HFFc6 (cell line): ENCODE data around the gene ARL8B. TPM values are rescaled to one million over a fixed set of nuclear protein-coding genes. Genes with fewer than 3 reads are reported as not detected.
"Not testable (repeated sequence)": the region's sequence is repeated elsewhere in the genome, so short reads cannot be mapped to it uniquely, and the experiment has no call there.

Experiments used
- DNase-seq: peaks from one replicate; pipeline ENCODE4 v3.0.0-alpha.2; 2018
- H3K27ac Mint-ChIP-seq: 2 replicates; pipeline ENCODE4 v1.8.0; 2020; ENCODE audit warnings: mild to moderate bottlenecking, mixed read lengths
- H3K27me3 Mint-ChIP-seq: 2 replicates; pipeline ENCODE4 v1.8.0; 2021; ENCODE audit warnings: mild to moderate bottlenecking, moderate library complexity, mixed read lengths; ENCODE audit not compliant: insufficient read depth
- H3K36me3 Mint-ChIP-seq: 2 replicates; pipeline ENCODE4 v1.8.0; 2021; ENCODE audit warnings: low read depth, mixed read lengths
- H3K4me1 Mint-ChIP-seq: 2 replicates; pipeline ENCODE4 v1.8.0; 2020; ENCODE audit warnings: low read depth, mixed read lengths
- H3K4me3 Mint-ChIP-seq: 2 replicates; pipeline ENCODE4 v1.8.0; 2020; ENCODE audit warnings: mild to moderate bottlenecking, moderate library complexity, mixed read lengths
- H3K9me3 Mint-ChIP-seq: 2 replicates; pipeline ENCODE4 v1.8.0; 2020; ENCODE audit warnings: mild to moderate bottlenecking, mixed read lengths
- long read RNA-seq: library from polyadenylated mRNA; unstranded; transcript quantifications from one replicate; pipeline ENCODE4 v2.0.0, GENCODE V29; 2019
- total RNA-seq, 6 experiments: library from RNA; stranded (reverse); fragmentation: NEBNext Ultra II Directional; extraction: Animal tissue kit (Norgen Biotek cat#: 25700); gene quantifications; 2 replicates in 1 of 6; 3 replicates in 5 of 6; pipeline ENCODE4 v1.2.3, GENCODE V29; 2021
- TF ChIP-seq, protein P1 (sequence below): fragments of 200-600 bp; sonication (generic); IDR thresholded peaks from 2 replicates; pipeline ENCODE4 v1.5.0; 2021; ENCODE audit warnings: antibody characterized with exemption, mild to moderate bottlenecking

Gene ARL8B
- total RNA-seq, result 10 to 100 TPM; 48.9 to 64.7 (median 53.7) TPM
- long read RNA-seq, transcript ARL8B-201 (7 exons, 3,005 nt), result major isoform, 61 of 74 reads
- long read RNA-seq, partial matches to known transcripts, result 2 of 74 reads
- long read RNA-seq, other reads (novel, unspliced or antisense), result 11 of 74 reads

DNA sequence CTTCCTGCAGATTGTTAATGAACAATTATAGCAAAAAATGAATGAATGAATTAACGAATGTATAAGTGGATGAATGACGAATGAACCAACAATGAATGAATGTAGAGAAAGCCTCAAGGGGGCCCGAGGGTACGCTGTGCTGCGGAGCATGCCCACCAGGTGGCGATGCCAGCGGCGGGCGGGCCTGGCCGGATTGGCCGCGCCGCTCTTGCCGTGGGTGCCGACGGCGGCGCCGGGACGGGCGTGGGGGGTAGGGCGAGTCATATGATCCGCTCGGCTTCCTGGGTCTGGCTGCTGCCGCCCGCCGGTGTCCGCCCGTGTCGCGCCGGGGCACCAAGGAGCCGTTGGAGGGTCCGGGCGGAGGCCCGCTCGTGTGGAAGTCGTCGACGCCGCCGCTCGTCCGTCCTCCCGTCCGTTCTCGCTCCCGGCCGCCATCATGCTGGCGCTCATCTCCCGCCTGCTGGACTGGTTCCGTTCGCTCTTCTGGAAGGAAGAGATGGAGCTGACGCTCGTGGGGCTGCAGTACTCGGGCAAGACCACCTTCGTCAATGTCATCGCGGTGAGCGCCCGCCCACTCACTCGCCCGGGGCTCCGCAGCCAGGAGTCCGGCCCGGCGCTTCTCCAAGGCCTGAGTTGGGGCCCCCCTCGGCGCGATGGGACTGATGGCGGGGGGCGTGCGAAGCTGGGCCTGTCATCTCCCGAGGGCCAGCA is at the start of gene ARL8B:
TSS of gene ARL8B (plus strand) at position 263 of the 711 bp plus-strand sequence. CDS start at position 437, 174 bp downstream.
- peak; percentile 80 for DNase-seq
- H3K4me1 Mint-ChIP-seq, result peaks cover 37% of the 10 kb centered on the region
- peaks cover 2% of the 10 kb centered on the region; the same call in 1 of the 2 replicates for H3K27me3 Mint-ChIP-seq
- no peaks in the 10 kb centered on the region for H3K36me3 Mint-ChIP-seq
- peak within 1 kb of the TSS; percentile 86 for H3K27ac Mint-ChIP-seq
- peak within 1 kb of the TSS; percentile 95 for H3K4me3 Mint-ChIP-seq
- H3K9me3 Mint-ChIP-seq, result no peaks in the 10 kb centered on the region
- TF ChIP-seq, protein P1, sequence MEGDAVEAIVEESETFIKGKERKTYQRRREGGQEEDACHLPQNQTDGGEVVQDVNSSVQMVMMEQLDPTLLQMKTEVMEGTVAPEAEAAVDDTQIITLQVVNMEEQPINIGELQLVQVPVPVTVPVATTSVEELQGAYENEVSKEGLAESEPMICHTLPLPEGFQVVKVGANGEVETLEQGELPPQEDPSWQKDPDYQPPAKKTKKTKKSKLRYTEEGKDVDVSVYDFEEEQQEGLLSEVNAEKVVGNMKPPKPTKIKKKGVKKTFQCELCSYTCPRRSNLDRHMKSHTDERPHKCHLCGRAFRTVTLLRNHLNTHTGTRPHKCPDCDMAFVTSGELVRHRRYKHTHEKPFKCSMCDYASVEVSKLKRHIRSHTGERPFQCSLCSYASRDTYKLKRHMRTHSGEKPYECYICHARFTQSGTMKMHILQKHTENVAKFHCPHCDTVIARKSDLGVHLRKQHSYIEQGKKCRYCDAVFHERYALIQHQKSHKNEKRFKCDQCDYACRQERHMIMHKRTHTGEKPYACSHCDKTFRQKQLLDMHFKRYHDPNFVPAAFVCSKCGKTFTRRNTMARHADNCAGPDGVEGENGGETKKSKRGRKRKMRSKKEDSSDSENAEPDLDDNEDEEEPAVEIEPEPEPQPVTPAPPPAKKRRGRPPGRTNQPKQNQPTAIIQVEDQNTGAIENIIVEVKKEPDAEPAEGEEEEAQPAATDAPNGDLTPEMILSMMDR, result peak; percentile 97

DNA sequence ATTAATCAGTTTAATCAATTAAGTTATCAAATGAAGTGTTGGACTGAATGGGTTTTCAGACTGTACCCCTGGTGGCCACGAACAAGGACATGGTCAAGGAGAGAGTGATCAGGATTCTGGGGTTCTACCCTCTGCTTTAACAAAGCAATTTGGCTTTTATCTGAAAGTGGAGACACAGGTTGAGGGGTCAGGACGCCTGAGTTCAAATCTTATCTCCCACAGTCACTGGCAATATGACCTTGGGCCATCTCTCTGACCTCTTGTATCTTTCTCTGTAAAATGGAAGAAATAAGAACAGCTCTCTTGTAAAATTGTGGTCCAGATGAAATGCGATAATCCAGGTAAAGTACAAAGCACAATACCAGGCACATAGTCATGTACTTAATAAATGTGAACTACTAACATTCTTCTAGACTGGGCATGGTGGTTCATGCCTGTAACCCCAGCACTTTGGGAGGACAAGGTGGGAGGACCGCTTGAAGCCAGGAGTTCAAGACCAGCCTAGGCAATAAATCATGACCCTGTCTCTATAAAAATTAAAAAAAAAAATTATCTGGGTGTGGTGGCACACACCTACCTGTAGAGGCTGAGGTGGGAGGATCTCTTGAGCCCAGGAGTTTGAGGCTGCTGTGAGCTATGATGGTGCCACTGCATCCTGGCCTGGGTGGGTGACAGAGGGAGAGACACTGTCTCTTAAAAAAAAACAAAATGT is 48.6 kb upstream of the ARL8B start:
- Mint-ChIP-seq H3K4me3 (no peak overlapping the region), H3K36me3 (no peaks in the 10 kb centered on the region), H3K4me1 (0 out of 2 replicates have a peak, but pooled peaks cover 6% of the 10 kb centered on the region), H3K27me3 (peaks cover 19% of the 10 kb centered on the region), H3K27ac (no peak overlapping the region), H3K9me3 (no peaks in the 10 kb centered on the region)
- DNase-seq, result no peak
- TF ChIP-seq, protein P1, result no peak

DNA sequence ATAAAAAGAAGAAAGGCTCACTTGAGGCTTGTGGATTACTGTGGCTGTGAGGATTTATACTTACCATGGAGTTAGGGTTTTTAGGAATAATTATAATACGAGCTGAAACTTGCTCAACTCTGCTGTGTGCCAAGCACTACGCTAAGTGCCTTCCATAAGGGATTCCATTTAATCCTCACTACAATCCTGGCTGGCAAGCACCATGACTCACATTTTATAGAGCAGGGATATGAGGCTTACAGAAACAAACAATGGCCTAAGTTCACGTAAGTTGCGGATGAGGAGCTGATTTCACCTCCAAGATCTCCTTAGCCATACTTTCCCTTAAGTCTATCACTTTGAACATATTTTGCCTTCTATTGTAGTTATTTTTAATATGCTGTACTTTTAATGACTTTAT is 43.9 kb upstream of the ARL8B start:
- no peak overlapping the region for H3K4me3 Mint-ChIP-seq
- H3K9me3 Mint-ChIP-seq, result no peaks in the 10 kb centered on the region
- H3K36me3 Mint-ChIP-seq, result no peaks in the 10 kb centered on the region
- no peaks in the 10 kb centered on the region for H3K4me1 Mint-ChIP-seq
- H3K27ac Mint-ChIP-seq, result no peak overlapping the region
- peaks cover 36% of the 10 kb centered on the region for H3K27me3 Mint-ChIP-seq
- peak; percentile 17 for DNase-seq
- TF ChIP-seq, protein P1, result no peak

DNA sequence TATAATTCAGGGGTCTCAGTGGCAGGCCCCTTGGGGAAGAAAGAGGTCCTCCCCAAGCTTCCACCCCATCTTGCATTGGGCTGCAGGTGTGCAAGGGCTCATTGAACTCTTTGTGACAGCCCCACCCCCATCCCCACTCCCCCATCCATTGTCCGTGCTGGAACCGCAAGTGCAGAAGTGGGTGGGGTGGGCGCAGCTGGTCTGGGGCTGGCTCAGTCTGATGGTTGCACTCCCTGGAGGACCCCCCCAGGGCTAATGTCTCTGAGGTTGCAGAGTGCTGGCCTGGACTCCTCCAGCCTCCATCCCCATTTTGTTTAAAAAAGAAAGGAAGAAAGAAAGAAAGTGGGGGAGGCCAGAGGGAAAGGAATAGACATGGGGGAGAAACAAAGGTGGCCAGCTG is 42.3 kb upstream of the ARL8B start:
- Mint-ChIP-seq H3K36me3 (no peaks in the 10 kb centered on the region), H3K4me1 (no peaks in the 10 kb centered on the region), H3K9me3 (no peaks in the 10 kb centered on the region), H3K4me3 (no peak overlapping the region), H3K27ac (no peak overlapping the region), H3K27me3 (peaks cover 23% of the 10 kb centered on the region)
- no peak for DNase-seq
- TF ChIP-seq, protein P1, result no peak

DNA sequence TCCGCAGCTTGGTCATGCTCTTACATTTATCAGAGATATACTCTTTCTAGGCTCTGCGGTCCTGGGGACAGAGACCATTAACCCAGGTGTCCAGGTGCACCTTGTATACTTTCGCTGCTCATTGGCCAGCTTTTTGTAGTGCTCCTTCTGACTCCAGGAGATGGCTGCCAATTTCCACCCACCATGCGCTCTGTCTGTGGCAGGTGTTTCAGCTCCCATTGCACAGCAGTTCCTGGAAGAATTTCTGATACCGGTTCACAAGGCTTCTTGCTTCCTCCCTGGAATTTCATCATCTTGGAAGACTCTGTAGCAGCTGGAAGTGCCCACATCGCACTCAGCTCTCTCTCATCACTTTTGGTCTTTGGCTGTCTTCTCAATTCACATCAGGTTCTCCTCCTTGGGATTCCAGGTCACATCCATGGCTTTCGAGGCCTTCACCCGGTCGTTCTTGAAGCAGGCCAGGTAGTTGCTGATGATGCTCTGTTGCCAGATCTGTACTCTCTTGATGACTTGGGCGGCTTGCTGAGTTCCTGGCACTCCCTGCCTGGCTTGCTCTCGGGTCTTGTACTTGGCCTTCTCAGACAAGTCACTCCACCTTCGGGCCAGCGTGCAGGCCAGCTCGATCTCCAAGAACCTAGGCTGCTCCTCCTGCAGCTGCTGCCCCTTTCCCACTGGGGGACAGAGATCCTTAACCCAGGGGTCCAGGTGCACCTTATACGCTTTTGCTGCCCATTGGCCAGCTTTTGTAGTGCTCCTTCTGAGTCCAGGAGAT is 41.1 kb upstream of the ARL8B start:
- no peak for DNase-seq
- Mint-ChIP-seq H3K27me3 (peaks cover 22% of the 10 kb centered on the region), H3K4me3 (no peak overlapping the region), H3K36me3 (no peaks in the 10 kb centered on the region), H3K4me1 (no peaks in the 10 kb centered on the region), H3K27ac (no peak overlapping the region), H3K9me3 (no peaks in the 10 kb centered on the region)
- TF ChIP-seq, protein P1, result no peak

DNA sequence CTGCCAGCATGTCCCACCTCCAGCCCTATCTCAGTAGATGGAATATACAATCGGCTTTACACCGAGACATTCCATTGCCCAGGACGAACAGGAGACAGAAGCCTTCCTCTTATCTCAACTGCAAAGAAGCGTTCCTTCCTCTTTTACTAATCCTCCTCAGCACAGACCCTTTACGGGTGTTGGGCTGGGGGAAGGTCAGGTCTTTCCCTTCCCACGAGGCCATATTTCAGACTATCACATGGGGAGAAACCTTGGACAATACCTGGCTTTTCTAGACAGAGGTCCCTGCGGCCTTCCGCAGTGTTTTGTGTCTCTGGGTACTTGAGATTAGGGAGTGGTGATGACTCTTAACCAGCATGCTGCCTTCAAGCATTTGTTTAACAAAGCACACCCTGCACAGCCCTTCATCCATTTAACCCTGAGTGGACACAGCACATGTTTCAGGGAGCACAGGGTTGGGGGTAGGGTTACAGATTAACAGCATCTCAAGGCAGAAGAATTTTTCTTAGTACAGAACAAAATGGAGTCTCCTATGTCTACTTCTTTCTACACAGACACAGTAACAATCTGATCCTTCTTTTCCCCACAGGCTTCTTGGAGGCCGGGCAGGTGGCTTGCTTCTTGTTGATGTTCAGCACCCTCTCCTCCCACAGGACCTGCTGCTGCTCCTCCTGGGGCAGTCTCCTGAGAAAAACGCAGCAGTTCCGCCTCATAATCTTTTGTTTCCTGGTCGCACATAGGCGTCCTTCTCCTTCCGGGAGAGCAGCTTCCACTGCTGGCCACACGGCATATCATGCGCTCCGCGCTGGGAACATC is 39.9 kb upstream of the ARL8B start:
- not testable (repeated sequence) for H3K4me1 Mint-ChIP-seq, DNase-seq, H3K9me3 Mint-ChIP-seq, H3K27ac Mint-ChIP-seq, H3K4me3 Mint-ChIP-seq, H3K36me3 Mint-ChIP-seq
- H3K27me3 Mint-ChIP-seq, result peaks cover 25% of the 10 kb centered on the region
